GM19351 (cell line): ENCODE data around the gene ZNF688.
"Not testable (repeated sequence)": the region's sequence is repeated elsewhere in the genome, so short reads cannot be mapped to it uniquely, and the experiment has no call there.

Experiments
- ATAC-seq: cut with Tn5 transposase; IDR thresholded peaks from one replicate; pipeline ENCODE4 v1.9.1; 2021; ENCODE audit warnings: mild to moderate bottlenecking, moderate library complexity; ENCODE audit not compliant: unreplicated experiment

ZNF688 gene

GRCh38 chr16:30535106-30535776, 36.3 kb downstream of the ZNF688 start:
- ATAC-seq: peak; percentile 15

- ATAC-seq: peak; percentile 54
Measured at GRCh38 chr16:30534368-30535105, 37.0 kb downstream of the ZNF688 start, which contains the start of gene ZNF747. TSS of gene ZNF747 (minus strand) at chr16:30534858. CDS start at chr16:30534679, 179 bp downstream.

GRCh38 chr16:30533748-30534367, 37.7 kb downstream of the ZNF688 start:
- ATAC-seq: peak; percentile 17

GRCh38 chr16:30533146-30533522, 38.4 kb downstream of the ZNF688 start:
- no peak for ATAC-seq

- no peak for ATAC-seq
Measured at GRCh38 chr16:30532285-30533145, 39.0 kb downstream of the ZNF688 start.

- no peak for ATAC-seq
Measured at GRCh38 chr16:30530163-30531037, 41.1 kb downstream of the ZNF688 start.

- ATAC-seq: no peak
Measured at GRCh38 chr16:30528799-30529457, 42.6 kb downstream of the ZNF688 start.

- no peak for ATAC-seq
Measured at GRCh38 chr16:30527635-30528178, 43.8 kb downstream of the ZNF688 start.

GRCh38 chr16:30526823-30527634, 44.5 kb downstream of the ZNF688 start:
- peak; percentile 79 for ATAC-seq

- ATAC-seq: peak; percentile 16
Measured at GRCh38 chr16:30526137-30526822, 45.2 kb downstream of the ZNF688 start, which contains the start of gene ZNF768. TSS of gene ZNF768 (minus strand) at chr16:30526566. CDS start at chr16:30526413, 153 bp downstream.

- no peak for ATAC-seq
Measured at GRCh38 chr16:30525844-30526136, 45.7 kb downstream of the ZNF688 start.

GRCh38 chr16:30524575-30525568, 46.6 kb downstream of the ZNF688 start:
- ATAC-seq: no peak

GRCh38 chr16:30523768-30524574, 47.5 kb downstream of the ZNF688 start:
- no peak for ATAC-seq

GRCh38 chr16:30522702-30523463, 48.6 kb downstream of the ZNF688 start:
- ATAC-seq: not testable (repeated sequence)
